Small intestine (tissue), 7 donors: Measurements from ENCODE around the gene SEPTIN2. TPM values are rescaled to one million over a fixed set of nuclear protein-coding genes. Genes with fewer than 3 reads are reported as not detected.
A peak's percentile ranks its signal among the peaks of the same experiment; 100 is the strongest.
"Not testable (repeated sequence)": the region's sequence is repeated elsewhere in the genome, so short reads cannot be mapped to it uniquely, and the experiment has no call there.

ENCODE experiments used
- DNase-seq, 2 donors: peaks; one replicate each; pipeline versions ENCODE4 v3.0.0 to v3.0.0-alpha.2; 2013
- FAIRE-seq: peaks from 2 replicates; lab custom pipeline; 2012; peaks lifted over from hg19 to GRCh38; lab: Jason Lieb, UNC
- H3K27ac ChIP-seq, 3 donors: one replicate each; pipeline ENCODE4 v1.5.1; 2013; ENCODE audit warnings: low read length in 2 of 3, mild to moderate bottlenecking in 2 of 3, control low read depth in 1 of 3, inconsistent platforms in 1 of 3, low read depth in 1 of 3, moderate library complexity in 1 of 3
- H3K27me3 ChIP-seq, 3 donors: one replicate each; pipeline ENCODE4 v1.6.1; 2013; ENCODE audit warnings: low read length in 3 of 3, inconsistent platforms in 1 of 3; ENCODE audit not compliant: control insufficient read depth in 3 of 3, insufficient read depth in 3 of 3
- H3K36me3 ChIP-seq, 3 donors: one replicate each; pipeline ENCODE4 v1.6.1; 2013; ENCODE audit warnings: low read length in 3 of 3, inconsistent platforms in 1 of 3, low read depth in 1 of 3, mild to moderate bottlenecking in 1 of 3, moderate library complexity in 1 of 3; ENCODE audit not compliant: control insufficient read depth in 3 of 3, insufficient read depth in 2 of 3
- H3K4me1 ChIP-seq, 3 donors: one replicate each; pipeline ENCODE4 v1.6.1; 2013; ENCODE audit warnings: low read length in 2 of 3, inconsistent platforms in 1 of 3, low read depth in 1 of 3, mild to moderate bottlenecking in 1 of 3, moderate library complexity in 1 of 3; ENCODE audit not compliant: control insufficient read depth in 3 of 3, insufficient read depth in 2 of 3
- H3K4me3 ChIP-seq, 3 donors: one replicate each; pipeline ENCODE4 v1.5.1; 2013; ENCODE audit warnings: low read length in 3 of 3, control low read depth in 1 of 3, inconsistent platforms in 1 of 3, low read depth in 1 of 3, mild to moderate bottlenecking in 1 of 3, moderate library complexity in 1 of 3
- H3K9me3 ChIP-seq, 2 donors: one replicate each; pipeline ENCODE4 v1.6.1; 2013; ENCODE audit warnings: low read depth in 1 of 2, low read length in 1 of 2; ENCODE audit not compliant: control insufficient read depth in 2 of 2, insufficient read depth in 1 of 2
- WGBS, 3 donors: extraction: QIAGEN DNeasy Blood & Tissue Kit; methylation state at CpG; one replicate each; pipeline ENCODE4 v1.1.7; 2013; 5-methylcytosine and 5-hydroxymethylcytosine counted together
- polyA plus RNA-seq, 4 donors: library from polyadenylated mRNA; stranded (reverse) in 3 of 4; unstranded in 1 of 4; fragments of 200-250 nt in 3 of 4; fragments of 120-200 nt in 1 of 4; gene quantifications; one replicate each; pipeline versions ENCODE4 v1.2.1 to v1.2.3, GENCODE V29; 2013
- donor health status: healthy with polysubstance abuse.
- donor health status: control.
- donor health status: control.
- donor health status: Bipolar disorder and iron deficiency.
- donor health status: healthy.

The SEPTIN2 gene
- polyA plus RNA-seq, 4 donors, result 112 to 311 (median 148) TPM

- DNase-seq (no peak), FAIRE-seq (no peak)
- Histone ChIP-seq H3K9me3 (no peaks in the 10 kb centered on the region), H3K27ac (no peak overlapping the region), H3K4me3 (no peak overlapping the region), H3K27me3 (no peaks in the 10 kb centered on the region), H3K4me1 (peaks cover 4 to 15% (median 15%) of the 10 kb centered on the region in 3 donors), H3K36me3 (peaks cover 0 to 3% (median 0%) of the 10 kb centered on the region in 3 donors)
- 62 to 84% (median 67%) methylated on average over 4 of the region's 4 CpGs for WGBS, 3 donors
Measured at GRCh38 chr2:241312082-241312481, 3.6 kb upstream of the SEPTIN2 start.

GRCh38 chr2:241313543-241314095, 2.1 kb upstream of the SEPTIN2 start:
- peak overlapping the region in 2 of 3 donors; percentile 66 to 81 for H3K4me3 ChIP-seq

GRCh38 chr2:241314226-241315092, 1.3 kb upstream of the SEPTIN2 start:
- Histone ChIP-seq H3K4me1 (peaks cover 7 to 27% (median 18%) of the 10 kb centered on the region in 3 donors), H3K27ac (peak overlapping the region; percentile 91 to 99 (median 95))
- no peak for FAIRE-seq

More at GRCh38 chr2:241313543-241314095, 2.1 kb upstream of the SEPTIN2 start:
- Histone ChIP-seq H3K36me3 (peaks cover 0 to 3% (median 0%) of the 10 kb centered on the region in 3 donors), H3K27ac (peak overlapping the region in 2 of 3 donors; percentile 16 to 91), H3K9me3 (no peaks in the 10 kb centered on the region), H3K27me3 (no peaks in the 10 kb centered on the region), H3K4me1 (peaks cover 7 to 28% (median 20%) of the 10 kb centered on the region in 3 donors)
- 51 to 76% (median 53%) methylated on average over 8 of the region's 8 CpGs for WGBS, 3 donors
- FAIRE-seq (no peak), DNase-seq (peak; percentile 31 to 72)

GRCh38 chr2:241315093-241315878, 439 bp upstream of the SEPTIN2 start, which contains the start of gene HDLBP:
Gene HDLBP (minus strand): TSS chr2:241315672. CDS start chr2:241266869, 48,803 bp downstream.
- no peaks in the 10 kb centered on the region for H3K9me3 ChIP-seq
- H3K27ac ChIP-seq, result peak within 1 kb of the TSS; percentile 93 to 99 (median 95)
- no peaks in the 10 kb centered on the region for H3K36me3 ChIP-seq
- H3K4me3 ChIP-seq, result peak within 1 kb of the TSS; percentile 78 to 96 (median 83)
- WGBS, 3 donors, result 0 to 1% (median 1%) methylated on average over 42 to 73 of the region's 73 CpGs
- no peak for FAIRE-seq
- no peaks in the 10 kb centered on the region for H3K27me3 ChIP-seq
- peak; percentile 99 to 100 for DNase-seq
- peaks cover 7 to 23% (median 19%) of the 10 kb centered on the region in 3 donors for H3K4me1 ChIP-seq

More at GRCh38 chr2:241314226-241315092, 1.3 kb upstream of the SEPTIN2 start:
- Histone ChIP-seq H3K9me3 (no peaks in the 10 kb centered on the region), H3K36me3 (no peaks in the 10 kb centered on the region), H3K4me3 (peak overlapping the region; percentile 66 to 81 (median 73)), H3K27me3 (no peaks in the 10 kb centered on the region)
- DNase-seq, result no peak
- 2 to 3% (median 2%) methylated on average over 27 to 38 of the region's 38 CpGs for WGBS, 3 donors

GRCh38 chr2:241316825-241317224, 1.1 kb downstream of the SEPTIN2 start:
- no peaks in the 10 kb centered on the region for H3K36me3 ChIP-seq
- H3K9me3 ChIP-seq, result no peaks in the 10 kb centered on the region
- H3K4me1 ChIP-seq, result peaks cover 5 to 23% (median 22%) of the 10 kb centered on the region in 3 donors
- peak overlapping the region; percentile 78 to 96 (median 83) for H3K4me3 ChIP-seq
- no peaks in the 10 kb centered on the region for H3K27me3 ChIP-seq
- H3K27ac ChIP-seq, result peak overlapping the region; percentile 84 to 93 (median 90)
- FAIRE-seq, result no peak
- DNase-seq, result peak in 1 of 2 donors; percentile 32
- WGBS, 3 donors, result 5 to 8% (median 7%) methylated on average over 4 of the region's 4 CpGs

GRCh38 chr2:241317391-241317790, 1.7 kb downstream of the SEPTIN2 start:
- 32 to 64% (median 34%) methylated on average over 4 of the region's 4 CpGs for WGBS, 3 donors
- FAIRE-seq (no peak), DNase-seq (no peak)
- H3K9me3 ChIP-seq, result no peaks in the 10 kb centered on the region
- H3K36me3 ChIP-seq, result no peaks in the 10 kb centered on the region
- H3K27ac ChIP-seq, result peak overlapping the region in 1 of 3 donors; percentile 93
- H3K4me1 ChIP-seq, result peaks cover 5 to 25% (median 23%) of the 10 kb centered on the region in 3 donors
- H3K4me3 ChIP-seq, result peak overlapping the region in 2 of 3 donors; percentile 83 to 96
- no peaks in the 10 kb centered on the region for H3K27me3 ChIP-seq

- not testable (repeated sequence) for H3K36me3 ChIP-seq, H3K27ac ChIP-seq, FAIRE-seq, H3K27me3 ChIP-seq, DNase-seq, H3K4me3 ChIP-seq, H3K9me3 ChIP-seq
- peaks cover 3 to 18% (median 16%) of the 10 kb centered on the region in 3 donors for H3K4me1 ChIP-seq
- 87 to 89% (median 88%) methylated on average over 6 of the region's 6 CpGs for WGBS, 3 donors
Measured at GRCh38 chr2:241318830-241319229, 3.1 kb downstream of the SEPTIN2 start.
